HepG2 (cell line): ENCODE data around the gene GPATCH8. TPM values are rescaled to one million over a fixed set of nuclear protein-coding genes. Genes with fewer than 3 reads are reported as not detected.

ENCODE experiments used
- ATAC-seq: fragments of 200-7000 bp; cut with Tn5 transposase; 3 replicates; pipeline ENCODE4 v1.9.1; 2020; ENCODE audit warnings: mild to moderate bottlenecking, moderate library complexity
- BruUV-seq: library from RNA; stranded (reverse); fragments of 400-500 nt; replicated peaks from 2 replicates; lab custom pipeline; 2021; lab: Mats Ljungman, UMichigan
- CTCF ChIA-PET: fragments of 300-600 bp; formaldehyde crosslinking; extraction: SDS; loops from one replicate; lab custom pipeline; 2021; ENCODE audit warnings: low total read pairs, inconsistent platforms, low intra/inter-chr PET ratio; lab: Yijun Ruan, JAX
- POLR2A ChIA-PET: fragments of 350-600 bp; sonication (Branson Sonifier 250); formaldehyde crosslinking; loops from one replicate; lab custom pipeline; 2020; ENCODE audit warnings: antibody characterized with exemption, inconsistent platforms; lab: Yijun Ruan, JAX
- DNase-seq: peaks from one replicate; pipeline ENCODE4 v3.0.0-alpha.2; 2015; ENCODE audit warnings: low spot score
- FAIRE-seq: peaks from 3 replicates; lab custom pipeline; 2011; peaks lifted over from hg19 to GRCh38; lab: Jason Lieb, UNC
- H2AFZ ChIP-seq: one replicate; pipeline ENCODE4 v1.6.1; 2011; ENCODE audit warnings: low read length, inconsistent platforms
- H3K27ac ChIP-seq: fragments of 300-600 bp; 3 replicates; pipeline ENCODE4 v1.8.0; 2011; ENCODE audit warnings: mixed run types, mild to moderate bottlenecking, mixed read lengths, low read length, inconsistent platforms; ENCODE audit not compliant: insufficient read depth; ENCODE audit errors: extremely low read length
- H3K27me3 ChIP-seq, 2 experiments: fragments of 200-600 bp in 1 of 2; 2 replicates in 1 of 2; 3 replicates in 1 of 2; pipeline versions ENCODE4 v1.6.0 to v1.8.0; 2011; ENCODE audit warnings: low read length in 2 of 2, mild to moderate bottlenecking in 2 of 2, moderate library complexity in 2 of 2, inconsistent platforms in 1 of 2; ENCODE audit not compliant: insufficient read depth in 2 of 2, control insufficient read depth in 1 of 2
- H3K36me3 ChIP-seq, 2 experiments: fragments of 200-600 bp in 1 of 2; replicated peaks in 1 of 2; 2 replicates in 1 of 2; 3 replicates in 1 of 2; pipeline versions ENCODE4 v1.5.1 to v1.8.0; 2011; ENCODE audit warnings: low read length in 2 of 2, inconsistent platforms in 1 of 2; ENCODE audit not compliant: insufficient read depth in 2 of 2, control insufficient read depth in 1 of 2
- H3K4me1 ChIP-seq: 2 replicates; pipeline ENCODE4 v1.5.1; 2012; ENCODE audit warnings: low read length, inconsistent platforms; ENCODE audit not compliant: insufficient read depth
- H3K4me2 ChIP-seq: 2 replicates; pipeline ENCODE4 v1.6.0; 2011; ENCODE audit warnings: low read depth, low read length, inconsistent platforms
- H3K4me3 ChIP-seq, 3 experiments: fragments of 200-600 bp in 1 of 3; sonication (generic), shearing (Covaris generic) in 1 of 3; replicated peaks in 1 of 3; 2 replicates each; pipeline ENCODE4 v1.5.1; 2011 to 2016; ENCODE audit warnings: low read length in 3 of 3, inconsistent platforms in 2 of 3, low read depth in 2 of 3, mild to moderate bottlenecking in 2 of 3, control low read depth in 1 of 3, mixed read lengths in 1 of 3; ENCODE audit not compliant: insufficient read depth in 1 of 3
- H3K79me2 ChIP-seq: one replicate; pipeline ENCODE4 v1.6.1; 2011; ENCODE audit warnings: low read length, inconsistent platforms; ENCODE audit not compliant: insufficient read depth
- H3K9ac ChIP-seq: 2 replicates; pipeline ENCODE4 v1.6.0; 2011; ENCODE audit warnings: mild to moderate bottlenecking, low read depth, low read length, inconsistent platforms; ENCODE audit not compliant: insufficient read depth
- H3K9me3 ChIP-seq: 2 replicates; pipeline ENCODE4 v1.5.1; 2012; ENCODE audit warnings: mild to moderate bottlenecking, low read length
- H4K20me1 ChIP-seq: 2 replicates; pipeline ENCODE4 v1.6.0; 2011; ENCODE audit warnings: inconsistent platforms, mild to moderate bottlenecking, low read length, moderate library complexity; ENCODE audit not compliant: insufficient read depth
- AGO2 ChIP-seq: fragments of 200-400 bp; formaldehyde crosslinking; optimal IDR thresholded peaks from 2 replicates; pipeline ENCODE3; 2017; ENCODE audit warnings: mild to moderate bottlenecking, low read depth, low read length, moderate library complexity
- FOXO4 ChIP-seq: sonication (generic); formaldehyde crosslinking; conservative IDR thresholded peaks from 2 replicates; pipeline ENCODE4 v1.8.1; 2023; ENCODE audit warnings: missing genetic modification reagents
- FOXP4 ChIP-seq: sonication (generic); formaldehyde crosslinking; IDR thresholded peaks from 2 replicates; pipeline ENCODE4 v1.4.0; 2020; ENCODE audit warnings: missing genetic modification reagents
- HIVEP1 ChIP-seq: sonication (generic); formaldehyde crosslinking; IDR thresholded peaks from 2 replicates; pipeline ENCODE4 v1.4.0; 2020; ENCODE audit warnings: mild to moderate bottlenecking, missing genetic modification reagents
- MNT ChIP-seq: fragments of 450-650 bp; IDR thresholded peaks from 2 replicates; pipeline ENCODE4 v1.6.1; 2016
- POLR2A ChIP-seq, 2 experiments: IDR thresholded peaks; 2 replicates each; pipeline ENCODE4 v1.6.1; 2011; ENCODE audit warnings: low read depth in 2 of 2, low read length in 2 of 2, mild to moderate bottlenecking in 1 of 2, moderate library complexity in 1 of 2; ENCODE audit not compliant: insufficient read depth in 1 of 2
- RBM22 ChIP-seq: fragments of 200-400 bp; formaldehyde crosslinking; optimal IDR thresholded peaks from 2 replicates; pipeline ENCODE3; 2017; ENCODE audit warnings: mild to moderate bottlenecking, low read length, moderate library complexity
- SKI ChIP-seq: fragments of 450-650 bp; IDR thresholded peaks from one replicate; pipeline ENCODE4 v1.6.1; 2018; ENCODE audit warnings: mild to moderate bottlenecking; ENCODE audit not compliant: partially characterized antibody
- TBL1XR1 ChIP-seq: fragments of 150-350 bp; IDR thresholded peaks from 2 replicates; pipeline ENCODE4 v1.6.1; 2014; ENCODE audit warnings: borderline replicate concordance, low read length; ENCODE audit not compliant: partially characterized antibody
- ZNF274 ChIP-seq: sonication (generic); formaldehyde crosslinking; IDR thresholded peaks from 2 replicates; pipeline ENCODE4 v1.5.1; 2020; ENCODE audit warnings: mild to moderate bottlenecking, missing genetic modification reagents
- ZNF33A ChIP-seq: sonication (generic); formaldehyde crosslinking; IDR thresholded peaks from 2 replicates; pipeline ENCODE4 v1.5.1; 2020; ENCODE audit warnings: missing genetic modification reagents, mild to moderate bottlenecking, moderate library complexity, borderline replicate concordance
- ZNF430 ChIP-seq: sonication (generic); formaldehyde crosslinking; IDR thresholded peaks from 2 replicates; pipeline ENCODE4 v1.9.0; 2021; ENCODE audit warnings: mild to moderate bottlenecking, missing genetic modification reagents
- ZNF629 ChIP-seq: sonication (generic); formaldehyde crosslinking; conservative IDR thresholded peaks from 2 replicates; pipeline ENCODE4 v1.5.0; 2020; ENCODE audit warnings: missing genetic modification reagents
- ZNF703 ChIP-seq: sonication (generic); formaldehyde crosslinking; IDR thresholded peaks from 2 replicates; pipeline ENCODE4 v1.5.1; 2020; ENCODE audit warnings: missing genetic modification reagents, mild to moderate bottlenecking, moderate library complexity, borderline replicate concordance
- ZNF790 ChIP-seq: sonication (generic); formaldehyde crosslinking; IDR thresholded peaks from 2 replicates; pipeline ENCODE4 v1.8.0; 2022; ENCODE audit warnings: missing genetic modification reagents, mild to moderate bottlenecking, borderline replicate concordance
- WGBS: methylation state at CpG from one replicate; pipeline ENCODE4 v1.1.6; 2017; ENCODE audit warnings: low lambda C conversion rate; 5-methylcytosine and 5-hydroxymethylcytosine counted together
- in situ Hi-C: cut with HindIII; loops from 2 replicates; pipeline ENCODE4 v1.10.0; 2017; ENCODE audit warnings: low pct_unique_long_range_greater_than_20kb; ENCODE audit not compliant: extremely low pct_ligation_motif_present
- intact Hi-C: fragments of 100-400 bp; cut with micrococcal nuclease; formaldehyde crosslinking; loops from one replicate; pipeline ENCODE4 v1.10.0; 2022; ENCODE audit not compliant: unreplicated experiment
- polyA plus RNA-seq, 8 experiments: library from polyadenylated mRNA; depleted of rRNA in 3 of 8; stranded (reverse) in 7 of 8; unstranded in 1 of 8; fragments of >200 nt; fragmentation: Illumina TruSeq in 4 of 8; extraction: Trizol in 4 of 8; gene quantifications; 2 replicates each; pipeline versions ENCODE4 v1.2.1 to v1.2.3, GENCODE V29; 2011 to 2016; ENCODE audit warnings: low read depth in 4 of 8, missing spikeins in 1 of 8, mixed read lengths in 1 of 8; ENCODE audit not compliant: insufficient read depth in 1 of 8
- total RNA-seq, 5 experiments: library from RNA; depleted of rRNA; stranded (reverse); fragments of >200 nt; fragmentation: Illumina TruSeq; extraction: Trizol; gene quantifications; 2 replicates each; pipeline ENCODE4 v1.2.3, GENCODE V29; 2016; ENCODE audit warnings: low read depth in 1 of 5
- TF ChIP-seq, protein P1 (sequence below): sonication (generic); formaldehyde crosslinking; IDR thresholded peaks from 2 replicates; pipeline ENCODE4 v1.4.0; 2020; ENCODE audit warnings: missing genetic modification reagents

GPATCH8 gene
- total and polyA plus RNA-seq, 2 of the 13 experiments (the other 11 are each of a cell fraction or from before 2014, with no cell fraction given) = 20.7 to 21.5 TPM

DNA sequence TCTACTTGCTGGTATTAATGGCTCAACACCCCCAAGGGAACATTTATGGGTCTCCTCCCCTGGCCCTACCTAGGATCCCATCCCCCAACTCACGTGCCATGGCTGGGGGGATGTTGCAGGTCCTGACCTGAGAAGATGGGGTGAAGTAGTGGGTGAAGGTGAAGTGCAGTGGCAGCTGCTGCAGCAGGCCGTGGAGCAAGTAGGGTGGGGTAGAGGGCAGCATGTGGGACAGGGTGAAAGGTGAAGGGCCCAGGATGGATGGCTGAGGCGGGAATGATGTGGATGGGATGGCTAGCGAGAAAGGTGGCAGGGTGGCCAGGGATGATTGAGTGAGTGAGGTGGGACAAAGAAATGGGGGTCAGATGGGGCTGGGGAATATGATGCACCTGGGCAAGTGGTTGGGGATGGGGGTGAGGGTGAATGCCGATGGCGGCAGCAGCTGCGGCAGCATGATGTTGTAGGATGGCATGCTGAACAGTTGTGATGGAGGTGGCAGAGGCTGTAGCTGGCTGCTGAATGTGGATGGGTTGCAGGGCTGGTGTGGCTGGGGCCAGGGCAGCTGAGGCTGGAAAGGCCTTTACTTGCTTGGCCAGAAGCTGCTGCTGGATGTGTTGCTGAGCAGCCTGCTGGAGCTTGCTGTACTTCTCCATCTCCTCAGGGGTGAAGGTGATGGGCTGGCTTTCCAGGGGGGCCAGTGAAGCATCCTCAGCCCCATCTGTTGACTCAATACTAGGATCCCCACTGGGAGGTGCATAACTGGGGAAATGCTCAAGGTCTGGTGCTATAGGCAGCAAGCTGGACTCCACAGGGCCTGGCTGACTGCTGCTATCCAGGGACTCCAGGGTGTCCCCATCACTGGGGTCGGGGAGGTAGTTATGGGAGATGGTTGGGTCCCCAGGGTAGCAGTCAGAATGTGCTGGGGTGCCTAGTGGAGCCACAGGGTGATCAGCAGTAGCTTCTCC lies 105.4 kb downstream of the GPATCH8 start:
- Histone ChIP-seq H3K27ac (no peak overlapping the region), H3K4me1 (no peaks in the 10 kb centered on the region), H3K27me3 (no peaks in the 10 kb centered on the region), H4K20me1 (no peaks in the 10 kb centered on the region), H3K9me3 (no peaks in the 10 kb centered on the region), H3K36me3 (peaks cover 18 to 55% of the 10 kb centered on the region in 2 experiments), H3K79me2 (no peaks in the 10 kb centered on the region), H3K4me2 (no peak overlapping the region), H3K9ac (no peak overlapping the region), H3K4me3 (no peak overlapping the region), H2AFZ (no peak overlapping the region)
- CTCF ChIA-PET = interaction anchor here (0.6 kb wide), 1 partner anchor 9 kb away, joined by 3 read pairs; no protein-coding TSS in a partner anchor
- no peak for FAIRE-seq
- intact Hi-C loops (no loop called here), in situ Hi-C loops (loop anchor here (5.0 kb wide), 1 partner anchor 125 kb away; no protein-coding TSS in a partner anchor)
- ATAC-seq = no peak; the same call in 2 of the 3 replicates
- POLR2A ChIA-PET = no interaction called here
- DNase-seq = no peak
- no TSS peak for BruUV-seq
- 96% methylated on average over 7 of the region's 8 CpGs for WGBS
- TF ChIP-seq MNT = no peak
- TF ChIP-seq HIVEP1 (CRISPR knock-in tag) = 0 out of 2 replicates have a peak, but pooled peaks have one; percentile 34
- TF ChIP-seq ZNF33A (CRISPR knock-in tag) = no peak
- TF ChIP-seq RBM22 = peak; percentile 73
- TF ChIP-seq AGO2 = peak; percentile 58
- TF ChIP-seq ZNF430 (CRISPR knock-in tag) = no peak
- TF ChIP-seq ZNF629 (CRISPR knock-in tag) = no peak
- no peak for TF ChIP-seq TBL1XR1
- no peak for TF ChIP-seq FOXP4 (CRISPR knock-in tag)
- no peak for TF ChIP-seq SKI
- no peak for TF ChIP-seq FOXO4 (CRISPR knock-in tag)
- no peak for TF ChIP-seq ZNF790 (CRISPR knock-in tag)
- TF ChIP-seq ZNF703 (CRISPR knock-in tag) = no peak
- 0 out of 4 replicates have a peak, but pooled peaks of 1 of the 2 experiments have one; percentile 40 for TF ChIP-seq POLR2A (IDR thresholded peaks at IDR 0.05; ENCODE audit: insufficient read depth in 1 of 2, low read depth in 2 of 2, low read length in 2 of 2)
- TF ChIP-seq, protein P1, sequence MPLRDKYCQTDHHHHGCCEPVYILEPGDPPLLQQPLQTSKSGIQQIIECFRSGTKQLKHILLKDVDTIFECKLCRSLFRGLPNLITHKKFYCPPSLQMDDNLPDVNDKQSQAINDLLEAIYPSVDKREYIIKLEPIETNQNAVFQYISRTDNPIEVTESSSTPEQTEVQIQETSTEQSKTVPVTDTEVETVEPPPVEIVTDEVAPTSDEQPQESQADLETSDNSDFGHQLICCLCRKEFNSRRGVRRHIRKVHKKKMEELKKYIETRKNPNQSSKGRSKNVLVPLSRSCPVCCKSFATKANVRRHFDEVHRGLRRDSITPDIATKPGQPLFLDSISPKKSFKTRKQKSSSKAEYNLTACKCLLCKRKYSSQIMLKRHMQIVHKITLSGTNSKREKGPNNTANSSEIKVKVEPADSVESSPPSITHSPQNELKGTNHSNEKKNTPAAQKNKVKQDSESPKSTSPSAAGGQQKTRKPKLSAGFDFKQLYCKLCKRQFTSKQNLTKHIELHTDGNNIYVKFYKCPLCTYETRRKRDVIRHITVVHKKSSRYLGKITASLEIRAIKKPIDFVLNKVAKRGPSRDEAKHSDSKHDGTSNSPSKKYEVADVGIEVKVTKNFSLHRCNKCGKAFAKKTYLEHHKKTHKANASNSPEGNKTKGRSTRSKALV (CRISPR knock-in tag) = no peak
- TF ChIP-seq ZNF274 (CRISPR knock-in tag) = no peak
